H4 (cell line): ENCODE measurements around the gene OVOL3. TPM values are rescaled to one million over a fixed set of nuclear protein-coding genes. Genes with fewer than 3 reads are reported as not detected.
"Not testable (repeated sequence)": the region's sequence is repeated elsewhere in the genome, so short reads cannot be mapped to it uniquely, and the experiment has no call there.

Experiments used
- DNase-seq: peaks from one replicate; pipeline ENCODE4 v3.0.0-alpha.2; 2015; ENCODE audit warnings: low spot score
- total RNA-seq: library from RNA; depleted of rRNA; stranded (reverse); fragments of >200 nt; shearing (Covaris generic); gene quantifications from 2 replicates; pipeline ENCODE4 v1.2.3, GENCODE V29; 2014; rRNA removed

Gene OVOL3
- total RNA-seq, result not detected in 2 replicates

- DNase-seq, result no peak
Measured at GRCh38 chr19:36110487-36111199, at the start of gene OVOL3. Gene OVOL3, plus strand, starts transcription at chr19:36111143. Its CDS starts 60 bp downstream, at chr19:36111203.

- DNase-seq, result no peak
Measured at GRCh38 chr19:36061367-36061766, 49.6 kb upstream of the OVOL3 start.

- DNase-seq, result no peak
Measured at GRCh38 chr19:36064826-36065225, 46.1 kb upstream of the OVOL3 start.

GRCh38 chr19:36067681-36068080 is 43.3 kb upstream of the OVOL3 start:
- no peak for DNase-seq

GRCh38 chr19:36068810-36069499 is 42.0 kb upstream of the OVOL3 start:
- not testable (repeated sequence) for DNase-seq

- no peak for DNase-seq
Measured at GRCh38 chr19:36072081-36072480, 38.9 kb upstream of the OVOL3 start.

- DNase-seq, result no peak
Measured at GRCh38 chr19:36073121-36073876, 37.6 kb upstream of the OVOL3 start.

- DNase-seq, result no peak
Measured at GRCh38 chr19:36079389-36079945, 31.5 kb upstream of the OVOL3 start.

GRCh38 chr19:36081385-36081784 is 29.6 kb upstream of the OVOL3 start:
- no peak for DNase-seq

- no peak for DNase-seq
Measured at GRCh38 chr19:36081894-36082293, 29.0 kb upstream of the OVOL3 start.

- no peak for DNase-seq
Measured at GRCh38 chr19:36082916-36083315, 28.0 kb upstream of the OVOL3 start.

GRCh38 chr19:36084231-36085009 is 26.5 kb upstream of the OVOL3 start:
- DNase-seq, result no peak

- no peak for DNase-seq
Measured at GRCh38 chr19:36086326-36086725, 24.6 kb upstream of the OVOL3 start.

GRCh38 chr19:36089847-36090246 is 21.1 kb upstream of the OVOL3 start:
- no peak for DNase-seq

GRCh38 chr19:36090910-36091695 is 19.8 kb upstream of the OVOL3 start:
- no peak for DNase-seq

- no peak for DNase-seq
Measured at GRCh38 chr19:36092566-36092965, 18.4 kb upstream of the OVOL3 start.

GRCh38 chr19:36093146-36093662 is 17.7 kb upstream of the OVOL3 start:
- no peak for DNase-seq

- no peak for DNase-seq
Measured at GRCh38 chr19:36093687-36094086, 17.3 kb upstream of the OVOL3 start.

GRCh38 chr19:36097036-36097435 is 13.9 kb upstream of the OVOL3 start:
- DNase-seq, result no peak

GRCh38 chr19:36099166-36099785 is 11.7 kb upstream of the OVOL3 start:
- DNase-seq, result no peak
